HCT116 (cell line): ENCODE data around the gene ATAD1. TPM values are rescaled to one million over a fixed set of nuclear protein-coding genes. Genes with fewer than 3 reads are reported as not detected.

Experiments
- ATAC-seq: fragments of 200-7000 bp; cut with Tn5 transposase; 2 replicates; pipeline ENCODE4 v1.9.1; 2020; ENCODE audit warnings: mild to moderate bottlenecking, moderate library complexity
- BruUV-seq: library from RNA; stranded (reverse); fragments of 400-500 nt; replicated peaks from 2 replicates; lab custom pipeline; 2021; lab: Mats Ljungman, UMichigan
- CTCF ChIA-PET: fragments of 300-600 bp; sonication (Branson Sonifier 250); formaldehyde crosslinking; loops from one replicate; lab custom pipeline; 2021; ENCODE audit warnings: antibody characterized with exemption; lab: Charles Lee
- POLR2A ChIA-PET: fragments of 300-600, 350-600 bp; sonication (Branson Sonifier 250); formaldehyde crosslinking; loops from one replicate; lab custom pipeline; 2021; ENCODE audit warnings: antibody characterized with exemption; lab: Charles Lee
- RAD21 ChIA-PET, 2 experiments: fragments of 300-600 bp; sonication (Branson Sonifier 250); formaldehyde crosslinking; loops; one replicate each; lab custom pipeline; 2023; ENCODE audit warnings: low total read pairs in 2 of 2; ENCODE audit not compliant: uncharacterized antibody in 2 of 2, unreplicated experiment in 2 of 2, low non-redundant PET in 1 of 2; lab: Charles Lee
- DNase-seq: peaks from one replicate; pipeline ENCODE4 v3.0.0-alpha.2; 2010; ENCODE audit warnings: low read depth, low spot score
- H2AFZ ChIP-seq: fragments of 200-600 bp; shearing (Covaris generic), sonication (generic); 2 replicates; pipeline ENCODE4 v1.6.1; 2017; ENCODE audit warnings: low read depth, mixed run types, mixed read lengths, antibody characterized with exemption, low read length; ENCODE audit not compliant: poor library complexity, severe bottlenecking
- H3K27ac ChIP-seq: 2 replicates; pipeline ENCODE4 v1.5.1; 2012; ENCODE audit warnings: low read depth, low read length
- H3K27me3 ChIP-seq: fragments of 200-600 bp; sonication (generic); 2 replicates; pipeline ENCODE4 v1.6.1; 2016; ENCODE audit warnings: mixed run types, low read length, mixed read lengths; ENCODE audit not compliant: insufficient read depth
- H3K36me3 ChIP-seq, 2 experiments: fragments of 200-500 bp in 1 of 2; fragments of 200-600 bp in 1 of 2; sonication (Bioruptor generic) in 1 of 2; sonication (generic) in 1 of 2; 2 replicates each; pipeline versions ENCODE4 v1.5.1 to v1.6.1; 2014 to 2016; ENCODE audit warnings: low read length in 2 of 2, inconsistent platforms in 1 of 2, mixed read lengths in 1 of 2, mixed run types in 1 of 2; ENCODE audit not compliant: insufficient read depth in 2 of 2, control insufficient read depth in 1 of 2
- H3K4me1 ChIP-seq, 2 experiments: fragments of 200-600 bp in 1 of 2; sonication (generic) in 1 of 2; 2 replicates each; pipeline versions ENCODE4 v1.5.1 to v1.6.1; 2012 to 2017; ENCODE audit warnings: low read length in 2 of 2, inconsistent platforms in 1 of 2, mild to moderate bottlenecking in 1 of 2, mixed read lengths in 1 of 2, mixed run types in 1 of 2, moderate library complexity in 1 of 2; ENCODE audit not compliant: insufficient read depth in 2 of 2, control insufficient read depth in 1 of 2
- H3K4me2 ChIP-seq: fragments of 200-600 bp; sonication (generic); 2 replicates; pipeline ENCODE4 v1.6.1; 2017; ENCODE audit warnings: mixed run types, low read length, mixed read lengths
- H3K4me3 ChIP-seq, 2 experiments: fragments of 200-600 bp in 1 of 2; sonication (generic) in 1 of 2; replicated peaks in 1 of 2; 2 replicates each; pipeline ENCODE4 v1.5.1; 2011 to 2016; ENCODE audit warnings: low read length in 2 of 2, control low read depth in 1 of 2, low read depth in 1 of 2, mild to moderate bottlenecking in 1 of 2, mixed read lengths in 1 of 2, mixed run types in 1 of 2
- H3K79me2 ChIP-seq: fragments of 200-600 bp; sonication (generic); 2 replicates; pipeline ENCODE4 v1.6.1; 2017; ENCODE audit warnings: mild to moderate bottlenecking, mixed run types, low read length, moderate library complexity, mixed read lengths; ENCODE audit not compliant: insufficient read depth
- H3K9ac ChIP-seq: fragments of 200-600 bp; sonication (generic); 2 replicates; pipeline ENCODE4 v1.6.1; 2016; ENCODE audit warnings: low read length, mixed read lengths
- H3K9me2 ChIP-seq: fragments of 200-600 bp; sonication (generic), shearing (Covaris generic); 2 replicates; pipeline ENCODE4 v1.6.1; 2017; ENCODE audit warnings: mixed run types, mild to moderate bottlenecking, moderate library complexity; ENCODE audit not compliant: insufficient read depth
- H3K9me3 ChIP-seq, 2 experiments: fragments of 200-500 bp in 1 of 2; fragments of 200-600 bp in 1 of 2; sonication (Bioruptor generic) in 1 of 2; sonication (generic) in 1 of 2; 2 replicates each; pipeline ENCODE4 v1.6.1; 2014 to 2017; ENCODE audit warnings: low read length in 2 of 2, mixed read lengths in 2 of 2, inconsistent platforms in 1 of 2, low read depth in 1 of 2, mild to moderate bottlenecking in 1 of 2, mixed run types in 1 of 2, moderate library complexity in 1 of 2; ENCODE audit not compliant: control insufficient read depth in 1 of 2, insufficient read depth in 1 of 2
- H4K20me1 ChIP-seq: fragments of 200-600 bp; sonication (generic), shearing (Covaris generic); 2 replicates; pipeline ENCODE4 v1.6.1; 2017; ENCODE audit warnings: mixed run types, mild to moderate bottlenecking, moderate library complexity; ENCODE audit not compliant: insufficient read depth
- ATF3 ChIP-seq: IDR thresholded peaks from 2 replicates; pipeline ENCODE4 v1.6.1; 2012
- CEBPB ChIP-seq: IDR thresholded peaks from 2 replicates; pipeline ENCODE4 v1.6.1; 2012; ENCODE audit warnings: low read depth
- EGR1 ChIP-seq: IDR thresholded peaks from 2 replicates; pipeline ENCODE4 v1.6.1; 2012; ENCODE audit warnings: low read depth
- EZH2 ChIP-seq: fragments of 200-600 bp; sonication (generic); IDR thresholded peaks from 2 replicates; pipeline ENCODE4 v1.6.1; 2017; ENCODE audit warnings: antibody characterized with exemption, mixed run types
- EZH2phosphoT487 ChIP-seq: fragments of 200-600 bp; IDR thresholded peaks from 2 replicates; pipeline ENCODE4 v1.6.1; 2018; ENCODE audit warnings: antibody characterized with exemption, borderline replicate concordance
- JUND ChIP-seq: IDR thresholded peaks from 2 replicates; pipeline ENCODE4 v1.6.1; 2012
- POLR2AphosphoS5 ChIP-seq: IDR thresholded peaks from 2 replicates; pipeline ENCODE4 v1.6.1; 2011; ENCODE audit warnings: mild to moderate bottlenecking, low read depth, low read length, moderate library complexity
- RAD21 ChIP-seq: IDR thresholded peaks from 2 replicates; pipeline ENCODE4 v1.6.1; 2012; ENCODE audit warnings: low read depth, mild to moderate bottlenecking
- REST ChIP-seq: IDR thresholded peaks from 2 replicates; pipeline ENCODE4 v1.6.1; 2012; ENCODE audit warnings: low read depth
- TCF7L2 ChIP-seq: IDR thresholded peaks from 2 replicates; pipeline ENCODE4 v1.7.0; 2011; ENCODE audit warnings: borderline replicate concordance, inconsistent platforms; ENCODE audit not compliant: insufficient read depth, insufficient read length; ENCODE audit errors: extremely low read depth
- YY1 ChIP-seq: IDR thresholded peaks from 2 replicates; pipeline ENCODE4 v1.6.1; 2011; ENCODE audit warnings: low read length, low read depth, moderate library complexity, mild to moderate bottlenecking; ENCODE audit not compliant: insufficient replicate concordance; ENCODE audit errors: extremely low read depth
- intact Hi-C: fragments of 100-400 bp; cut with micrococcal nuclease; formaldehyde crosslinking; loops from 2 replicates; pipeline ENCODE4 v1.10.0; 2022
- total RNA-seq: library from RNA; stranded (reverse); gene quantifications from one replicate; pipeline ENCODE4 v1.2.1, GENCODE V29; 2021; ENCODE audit not compliant: unreplicated experiment

ATAD1 gene
- total RNA-seq, 1 experiment from 2014 or later: 66.4 TPM

GRCh38 chr10:87804939-87805569 is 13.0 kb downstream of the ATAD1 start:
- Histone ChIP-seq H2AFZ (no peak overlapping the region), H4K20me1 (peaks cover 3% of the 10 kb centered on the region; the same call in 1 of the 2 replicates), H3K27ac (no peak overlapping the region), H3K4me2 (no peak overlapping the region), H3K27me3 (no peaks in the 10 kb centered on the region), H3K9ac (no peak overlapping the region), H3K9me2 (no peaks in the 10 kb centered on the region), H3K9me3 (0 out of 4 replicates have a peak, but pooled peaks cover 0 to 3% of the 10 kb centered on the region in 2 experiments), H3K79me2 (peaks cover 95% of the 10 kb centered on the region), H3K36me3 (peaks cover 0 to 8% of the 10 kb centered on the region in 2 experiments; a peak in 2 of 4 replicates), H3K4me1 (no peaks in the 10 kb centered on the region), H3K4me3 (no peak overlapping the region)
- intact Hi-C loops: no loop called here
- RAD21 ChIA-PET: no interaction called here
- BruUV-seq: no TSS peak
- POLR2A ChIA-PET: no interaction called here
- DNase-seq: no peak
- TF ChIP-seq REST: no peak
- CTCF ChIA-PET: no interaction called here
- no peak for ATAC-seq

- no peak overlapping the region for H3K4me3 ChIP-seq
- H2AFZ ChIP-seq: no peak overlapping the region
- H3K36me3 ChIP-seq: peaks cover 0 to 8% of the 10 kb centered on the region in 2 experiments; a peak in 2 of 4 replicates
- H3K9me3 ChIP-seq: 0 out of 4 replicates have a peak, but pooled peaks cover 0 to 3% of the 10 kb centered on the region in 2 experiments
- TF ChIP-seq YY1 (no peak), REST (no peak), ATF3 (no peak), POLR2AphosphoS5 (no peak), EZH2 (no peak), EZH2phosphoT487 (no peak), TCF7L2 (no peak), EGR1 (no peak), JUND (no peak), CEBPB (no peak), RAD21 (no peak)
- CTCF ChIA-PET: no interaction called here
- no peak overlapping the region for H3K27ac ChIP-seq
- H3K9me2 ChIP-seq: no peaks in the 10 kb centered on the region
- no peak overlapping the region for H3K4me2 ChIP-seq
- H3K4me1 ChIP-seq: no peaks in the 10 kb centered on the region
- no peak for ATAC-seq
- no peaks in the 10 kb centered on the region for H3K27me3 ChIP-seq
- DNase-seq: no peak
- POLR2A ChIA-PET: no interaction called here
- RAD21 ChIA-PET: no interaction called here
- no peak overlapping the region for H3K9ac ChIP-seq
- intact Hi-C loops: no loop called here
- peaks cover 96% of the 10 kb centered on the region for H3K79me2 ChIP-seq
- no TSS peak for BruUV-seq
- peaks cover 3% of the 10 kb centered on the region; the same call in 1 of the 2 replicates for H4K20me1 ChIP-seq
These were observed 14.2 kb downstream of the ATAD1 start for GRCh38 chr10:87803831-87804230.
